Heart left ventricle (tissue), 16 donors: ENCODE data around the gene ZNF784. TPM values are rescaled to one million over a fixed set of nuclear protein-coding genes. Genes with fewer than 3 reads are reported as not detected.

ENCODE experiments used
- ATAC-seq, 4 donors: fragments of 200-7000 bp; cut with Tn5 transposase; one replicate each; pipeline ENCODE4 v1.9.1; 2020 to 2022; ENCODE audit warnings: moderate library complexity in 4 of 4, mild to moderate bottlenecking in 3 of 4, moderate number of reproducible peaks in 1 of 4
- DNase-seq, 5 donors: peaks; one replicate each; pipeline ENCODE4 v3.0.0-alpha.2; 2020
- H3K27ac ChIP-seq, 12 donors: fragments of 200-600 bp; sonication (generic) in 4 of 12; one replicate each; pipeline versions ENCODE4 v1.5.0 to v1.8.0; 2016 to 2022; ENCODE audit warnings: mild to moderate bottlenecking in 2 of 12
- H3K27me3 ChIP-seq, 9 donors: fragments of 200-600 bp; sonication (generic) in 2 of 9; one replicate each; pipeline versions ENCODE4 v1.5.1 to v1.8.0; 2016 to 2022; ENCODE audit warnings: mild to moderate bottlenecking in 3 of 9
- H3K36me3 ChIP-seq, 9 donors: fragments of 200-600 bp; sonication (generic) in 2 of 9; one replicate each; pipeline versions ENCODE4 v1.5.0 to v1.8.0; 2018 to 2022; ENCODE audit warnings: mild to moderate bottlenecking in 2 of 9
- H3K4me1 ChIP-seq, 12 donors: fragments of 200-600 bp; sonication (generic) in 4 of 12; one replicate each; pipeline versions ENCODE4 v1.5.0 to v1.8.0; 2016 to 2022; ENCODE audit warnings: mild to moderate bottlenecking in 3 of 12
- H3K4me3 ChIP-seq, 12 donors: fragments of 200-600 bp; sonication (generic) in 4 of 12; one replicate each; pipeline versions ENCODE4 v1.5.0 to v1.8.0; 2017 to 2022; ENCODE audit warnings: mild to moderate bottlenecking in 9 of 12, moderate library complexity in 4 of 12
- H3K9me3 ChIP-seq, 12 donors: fragments of 200-600 bp; sonication (generic) in 4 of 12; one replicate each; pipeline versions ENCODE4 v1.5.0 to v1.8.0; 2016 to 2022; ENCODE audit warnings: mild to moderate bottlenecking in 1 of 12
- POLR2A ChIP-seq, 2 donors: fragments of 450-650 bp; IDR thresholded peaks; one replicate each; pipeline ENCODE4 v1.6.1; 2017; ENCODE audit warnings: antibody characterized with exemption in 2 of 2, mild to moderate bottlenecking in 2 of 2, moderate library complexity in 2 of 2
- WGBS, 4 donors: extraction: QIAGEN DNeasy Blood & Tissue Kit in 2 of 4; methylation state at CpG; one replicate each; pipeline versions ENCODE4 v1.1.5 to v1.1.7; 2013 to 2018; 5-methylcytosine and 5-hydroxymethylcytosine counted together
- intact Hi-C, 10 donors: fragments of 100-400 bp; cut with DNase I; formaldehyde crosslinking; loops; one replicate each; pipeline versions ENCODE4 v1.11.1 to v1.14.2; 2022
- polyA plus RNA-seq, 2 donors: library from polyadenylated mRNA; stranded (reverse); fragments of 200-250 nt; gene quantifications; one replicate each; pipeline ENCODE4 v1.2.3, GENCODE V29; 2013
- total RNA-seq, 9 donors: library from RNA; depleted of rRNA in 2 of 9; stranded (reverse); fragments of >200 nt in 2 of 9; fragmentation: NEBNext Ultra II Directional in 3 of 9; extraction: Animal tissue kit (Norgen Biotek cat#: 25700) in 3 of 9; gene quantifications; one replicate each; pipeline versions ENCODE4 v1.1.0 to v1.2.4, GENCODE V29; 2016 to 2023
- TF ChIP-seq, protein P1 (sequence below), 12 donors: fragments of 200-600 bp; sonication (generic) in 4 of 12; IDR thresholded peaks; one replicate each; pipeline versions ENCODE4 v1.5.0 to v1.8.0; 2018 to 2022; ENCODE audit warnings: antibody characterized with exemption in 12 of 12, mild to moderate bottlenecking in 5 of 12
- donor health status: ischemic (EF 13 %, LVEDD 7.1; RV severe dilation, severe dysfunction).
- donor health status: healthy with polysubstance abuse.
- donor health status: DM: no; HTN: yes; CAD: no.
- donor health status: DM: no; HTN: no; CAD: no.
- donor health status: ischemic (EF 25% LVEDD 6.9; RV normal size, moderate dysfunction).
- donor health status: ischemic (EF 25% LVEDD 5.7; RV mildly dilated, moderate dysfunction).
- donor health status: healthy.
- donor health status: DM: yes; HTN: yes; CAD: no.
- donor health status: ischemic (EF 35%, LVEDD 5.7; RV mildly dilated, moderate dysfunction).
- donor health status: nonischemic (EF 11% LVEDD 7.7; RV severe dilation, severe dysfunction).
- donor health status: DM: yes; HTN: yes; CAD: no.
- donor health status: PGD.
- donor health status: ischemic (EF 29% LVEDD 5.4; RV normal size, mild dysfunction).
- donor health status: nonischemic (EF 23%, LVEDD 6.1; RV moderate dilation, normal function).

Gene ZNF784
- total and polyA plus RNA-seq, 11 donors = 6.7 to 15.8 (median 9.2) TPM

DNA sequence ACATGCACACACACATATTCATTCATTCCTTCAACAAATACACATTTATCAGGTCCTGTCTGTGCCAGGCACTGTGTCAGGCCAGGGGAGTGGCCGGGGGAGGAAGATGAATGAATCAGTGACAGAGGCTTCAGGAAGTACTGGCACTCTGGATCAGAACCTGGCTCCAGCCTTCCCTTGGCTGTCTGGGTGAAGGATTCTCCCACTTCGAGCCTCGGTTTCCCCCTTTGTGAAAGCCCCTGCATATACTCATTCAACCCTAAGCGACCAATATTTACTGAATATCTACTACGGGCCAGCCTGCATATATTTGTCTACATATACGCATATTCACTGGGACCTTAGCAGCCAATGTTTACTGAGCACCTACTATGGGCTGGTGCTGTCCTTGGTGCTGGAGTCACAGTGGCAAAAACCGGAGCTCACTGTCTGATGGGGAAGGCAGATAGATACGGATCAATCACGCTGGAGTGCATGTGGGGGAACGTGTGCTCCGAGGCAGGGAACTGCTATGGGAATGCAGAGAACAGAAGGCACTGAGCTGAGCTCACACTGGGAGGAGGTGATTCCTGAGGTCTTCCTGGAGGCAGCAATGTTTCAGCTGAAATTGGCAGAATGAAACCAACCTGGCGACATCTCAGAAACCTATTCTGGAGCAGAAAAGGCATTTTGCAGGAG lies 43.1 kb downstream of the ZNF784 start:
- peaks cover 0 to 31% (median 16%) of the 10 kb centered on the region in 12 donors for H3K4me1 ChIP-seq
- intact Hi-C loops = loop anchor here in 3 of 10 donors (2.0 to 5.0 kb wide), 4 partner anchors 34 to 64 kb away; partner anchors contain the start of gene SBK3 (in 1 of the 3)
- H3K27me3 ChIP-seq = peaks cover 0 to 8% (median 0%) of the 10 kb centered on the region in 9 donors
- peak overlapping the region; percentile 74 to 97 (median 90) for H3K4me3 ChIP-seq
- peak overlapping the region; percentile 89 to 99 (median 94) for H3K27ac ChIP-seq
- peaks cover 0 to 26% (median 16%) of the 10 kb centered on the region in 9 donors for H3K36me3 ChIP-seq
- H3K9me3 ChIP-seq = no peaks in the 10 kb centered on the region
- WGBS, 4 donors = 31 to 41% (median 36%) methylated on average over 12 of the region's 12 CpGs
- no peak for DNase-seq
- no peak for TF ChIP-seq POLR2A (IDR thresholded peaks at IDR 0.05)
- TF ChIP-seq, protein P1, sequence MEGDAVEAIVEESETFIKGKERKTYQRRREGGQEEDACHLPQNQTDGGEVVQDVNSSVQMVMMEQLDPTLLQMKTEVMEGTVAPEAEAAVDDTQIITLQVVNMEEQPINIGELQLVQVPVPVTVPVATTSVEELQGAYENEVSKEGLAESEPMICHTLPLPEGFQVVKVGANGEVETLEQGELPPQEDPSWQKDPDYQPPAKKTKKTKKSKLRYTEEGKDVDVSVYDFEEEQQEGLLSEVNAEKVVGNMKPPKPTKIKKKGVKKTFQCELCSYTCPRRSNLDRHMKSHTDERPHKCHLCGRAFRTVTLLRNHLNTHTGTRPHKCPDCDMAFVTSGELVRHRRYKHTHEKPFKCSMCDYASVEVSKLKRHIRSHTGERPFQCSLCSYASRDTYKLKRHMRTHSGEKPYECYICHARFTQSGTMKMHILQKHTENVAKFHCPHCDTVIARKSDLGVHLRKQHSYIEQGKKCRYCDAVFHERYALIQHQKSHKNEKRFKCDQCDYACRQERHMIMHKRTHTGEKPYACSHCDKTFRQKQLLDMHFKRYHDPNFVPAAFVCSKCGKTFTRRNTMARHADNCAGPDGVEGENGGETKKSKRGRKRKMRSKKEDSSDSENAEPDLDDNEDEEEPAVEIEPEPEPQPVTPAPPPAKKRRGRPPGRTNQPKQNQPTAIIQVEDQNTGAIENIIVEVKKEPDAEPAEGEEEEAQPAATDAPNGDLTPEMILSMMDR (IDR thresholded peaks at IDR 0.05) = no peak
- ATAC-seq = no peak

DNA sequence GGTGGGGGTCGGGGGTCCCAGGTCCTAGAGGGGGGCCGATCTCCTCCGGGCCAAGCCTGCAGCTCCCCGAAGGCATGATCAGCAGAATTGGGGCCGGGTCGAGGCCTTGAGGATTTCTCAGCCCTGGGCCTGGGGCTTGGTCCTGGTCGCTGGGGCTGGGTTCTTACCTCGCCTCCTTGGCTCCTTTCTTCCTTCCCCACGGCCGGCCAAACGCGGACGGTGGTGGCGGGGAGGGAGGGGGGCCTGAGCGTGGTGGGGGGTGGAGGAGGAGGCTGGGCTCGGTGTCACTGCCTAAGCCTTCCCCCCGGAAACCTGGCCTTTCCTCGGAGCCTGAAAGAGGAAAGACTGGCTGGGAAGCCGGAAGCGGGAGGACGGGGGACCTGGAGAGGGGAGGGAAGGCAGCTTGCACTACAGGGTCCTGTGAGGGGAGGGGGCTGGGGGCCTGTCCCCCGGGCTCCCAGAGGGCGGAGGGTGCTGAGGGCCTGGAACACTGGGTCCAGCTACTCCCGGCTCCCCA lies 43.7 kb downstream of the ZNF784 start, which contains the start of gene ZNF579:
TSS of gene ZNF579 (minus strand) at position 221 of the 517 bp plus-strand sequence. CDS start 1,209 bp downstream, outside the sequence.
- intact Hi-C loops = loop anchor here in 3 of 10 donors (2.0 to 5.0 kb wide), 4 partner anchors 33 to 64 kb away; partner anchors contain the start of gene SBK3 (in 1 of the 3)
- peak; percentile 78 to 92 (median 86) for ATAC-seq

DNA sequence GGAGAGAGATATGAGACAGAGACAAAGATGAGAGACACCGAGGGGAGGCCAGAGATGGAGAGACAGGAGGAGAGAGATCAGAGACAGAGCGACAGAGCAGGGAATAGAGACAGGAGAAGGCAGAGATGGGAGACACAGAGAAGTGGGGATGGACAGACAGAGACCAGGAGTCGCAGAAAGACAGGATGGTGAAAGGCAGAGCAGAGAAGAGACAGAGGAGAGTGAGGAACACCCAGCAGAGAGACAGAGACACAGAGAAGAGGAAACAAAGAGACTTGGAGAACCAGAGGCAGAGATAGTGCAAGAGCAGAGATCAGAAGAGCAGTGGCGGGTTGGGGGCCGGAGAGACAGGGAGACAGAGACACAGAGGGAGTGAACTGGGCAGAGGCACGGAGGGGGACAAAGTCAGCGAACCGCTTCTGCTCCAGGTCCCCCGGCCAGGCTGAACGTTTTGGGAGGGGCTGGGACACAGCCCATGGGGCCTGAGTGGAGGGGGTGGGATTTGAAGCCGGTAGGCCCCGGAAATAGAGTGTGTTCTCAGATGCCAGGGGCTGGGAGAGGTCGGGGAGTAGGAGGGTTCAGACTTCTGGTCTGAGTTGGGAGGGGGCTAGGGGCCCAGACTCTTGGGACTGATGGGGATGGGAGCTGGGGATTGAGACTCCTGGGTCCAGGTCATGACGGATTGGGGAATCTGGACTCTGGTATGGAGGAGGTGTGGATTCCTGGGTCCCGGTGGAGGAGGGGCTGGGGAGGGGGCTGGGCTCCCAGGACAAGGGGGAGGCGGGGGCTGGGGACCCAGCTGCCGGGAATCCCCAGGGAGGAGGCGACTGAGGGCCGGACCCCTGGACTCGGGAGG lies 44.4 kb downstream of the ZNF784 start:
- intact Hi-C loops = loop anchor here in 4 of 10 donors (2.0 to 5.0 kb wide), 5 partner anchors 33 to 63 kb away; partner anchors contain the start of gene SBK3 (in 1 of the 4)
- Histone ChIP-seq H3K9me3 (no peaks in the 10 kb centered on the region), H3K4me3 (peak overlapping the region; percentile 74 to 97 (median 90)), H3K36me3 (peaks cover 0 to 26% (median 16%) of the 10 kb centered on the region in 9 donors), H3K27me3 (no peaks in the 10 kb centered on the region), H3K4me1 (peaks cover 0 to 21% (median 9%) of the 10 kb centered on the region in 12 donors), H3K27ac (peak overlapping the region; percentile 89 to 99 (median 94))
- ATAC-seq = peak; percentile 33 to 64 (median 48)
- peak in 2 of 5 donors; percentile 49 to 52 for DNase-seq
- WGBS, 4 donors = 8 to 14% (median 12%) methylated on average over 14 to 20 of the region's 20 CpGs
- no peak for TF ChIP-seq POLR2A (IDR thresholded peaks at IDR 0.05)
- TF ChIP-seq, protein P1 (IDR thresholded peaks at IDR 0.05) = no peak

More for the DNA sequence above, 43.7 kb downstream of the ZNF784 start, which contains the start of gene ZNF579:
- Histone ChIP-seq H3K9me3 (no peaks in the 10 kb centered on the region), H3K4me3 (peak within 1 kb of the TSS; percentile 74 to 97 (median 90)), H3K4me1 (peaks cover 0 to 25% (median 12%) of the 10 kb centered on the region in 12 donors), H3K36me3 (peaks cover 0 to 26% (median 16%) of the 10 kb centered on the region in 9 donors), H3K27me3 (peaks cover 0 to 3% (median 0%) of the 10 kb centered on the region in 9 donors), H3K27ac (peak within 1 kb of the TSS; percentile 89 to 99 (median 94))
- TF ChIP-seq, protein P1 (IDR thresholded peaks at IDR 0.05) = no peak
- no peak for TF ChIP-seq POLR2A (IDR thresholded peaks at IDR 0.05)
- WGBS, 4 donors = 0 to 2% (median 1%) methylated on average over 9 to 24 of the region's 24 CpGs
- peak; percentile 89 to 91 (median 90) for DNase-seq
